HG03469 (cell line): ENCODE measurements around the gene LOXHD1.

Experiments
- ATAC-seq: cut with Tn5 transposase; IDR thresholded peaks from one replicate; pipeline ENCODE4 v1.9.1; 2021; ENCODE audit warnings: mild to moderate bottlenecking, moderate library complexity, moderate number of reproducible peaks; ENCODE audit not compliant: unreplicated experiment

Gene LOXHD1

DNA sequence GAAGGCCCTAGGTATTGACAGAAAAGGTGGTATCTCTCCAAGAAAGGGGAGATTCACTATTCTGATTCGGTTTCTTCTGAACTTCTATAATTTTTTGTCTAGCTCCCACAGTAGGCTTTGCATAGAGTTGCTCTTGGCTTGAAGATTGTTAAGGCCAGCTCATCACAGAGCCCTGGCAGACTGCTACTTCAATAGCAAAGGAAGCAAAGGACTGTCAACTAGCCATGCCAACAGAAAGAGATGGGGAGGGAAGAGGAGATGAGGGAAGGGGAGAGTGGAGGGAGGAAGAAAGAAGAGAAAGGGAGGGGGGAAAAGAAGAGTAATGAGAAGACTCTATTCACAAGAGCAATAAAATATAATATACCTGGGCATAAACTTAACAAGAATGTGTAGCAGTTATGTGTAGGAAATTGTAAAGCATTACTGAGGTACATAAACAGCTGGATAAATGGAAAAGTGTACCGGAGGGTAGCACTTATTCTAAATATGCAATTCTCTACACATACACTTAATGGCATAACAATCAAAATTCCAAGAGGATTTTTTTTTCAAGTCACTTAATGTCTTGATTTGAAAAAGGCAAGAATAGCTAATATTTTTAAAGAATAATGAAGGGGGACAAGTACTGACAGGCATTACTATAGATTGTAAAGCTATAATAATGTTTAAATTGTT lies 102.5 kb downstream of the LOXHD1 start:
- ATAC-seq = no peak

DNA sequence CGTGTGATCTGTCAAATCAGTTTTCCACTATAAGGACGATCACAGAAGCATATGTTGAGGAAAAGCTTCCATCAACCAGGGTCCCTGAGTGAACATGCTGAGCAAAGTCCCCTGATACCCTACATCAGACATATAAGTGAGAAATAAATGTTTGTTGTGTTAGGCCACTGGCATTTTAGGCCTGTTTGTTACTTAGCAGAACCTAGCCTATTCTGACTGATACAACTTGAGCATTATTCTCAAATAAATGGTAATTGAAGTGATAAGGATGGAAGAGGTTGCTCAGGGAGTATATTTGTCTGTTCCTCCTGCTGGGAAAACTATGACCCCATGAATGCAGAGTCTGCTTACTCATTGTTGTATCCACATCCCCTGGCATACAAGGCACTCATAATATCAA lies 106.4 kb downstream of the LOXHD1 start:
- ATAC-seq = no peak

DNA sequence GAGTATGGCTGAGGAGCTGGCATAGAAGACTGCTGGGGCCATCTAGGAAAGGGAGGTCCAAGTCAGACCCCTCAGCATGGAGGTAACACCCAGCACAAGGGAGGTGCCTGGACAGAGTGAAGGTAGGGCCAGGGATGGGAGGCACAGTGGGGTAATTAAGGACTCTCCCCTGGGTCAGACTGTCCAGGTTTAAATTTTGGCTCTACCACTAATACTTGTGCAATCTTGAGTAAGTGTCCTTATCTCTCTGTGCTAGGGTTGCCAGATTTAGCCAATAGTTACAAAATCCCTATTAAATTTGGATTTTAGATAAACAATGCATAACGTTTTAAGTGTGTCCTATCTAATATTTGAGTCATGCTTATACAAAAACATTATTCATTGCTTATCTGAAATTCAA lies 109.5 kb downstream of the LOXHD1 start:
- no peak for ATAC-seq

DNA sequence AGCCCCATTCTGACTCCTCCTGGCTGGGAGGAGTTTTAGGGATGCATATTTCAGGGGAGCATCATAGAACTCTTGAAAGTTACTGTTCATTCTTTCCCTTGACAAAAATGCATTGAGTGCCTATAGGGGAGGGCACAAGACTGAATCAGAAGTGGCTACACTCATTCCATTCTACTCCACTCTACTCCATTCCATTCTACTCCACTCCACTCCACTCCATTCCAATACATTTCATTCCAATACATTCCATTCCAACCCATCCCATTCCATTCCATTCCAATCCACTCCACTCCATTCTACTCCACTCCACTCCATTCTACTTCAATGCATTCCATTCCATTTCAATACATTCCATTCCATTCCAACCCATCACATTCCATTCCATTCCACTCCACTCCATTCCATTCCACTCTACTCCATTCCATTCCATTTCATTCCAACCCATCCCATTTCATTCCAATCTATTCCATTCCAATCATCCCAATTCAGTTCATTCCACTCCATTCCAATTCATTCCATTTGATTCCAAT lies 110.8 kb downstream of the LOXHD1 start:
- no peak for ATAC-seq

DNA sequence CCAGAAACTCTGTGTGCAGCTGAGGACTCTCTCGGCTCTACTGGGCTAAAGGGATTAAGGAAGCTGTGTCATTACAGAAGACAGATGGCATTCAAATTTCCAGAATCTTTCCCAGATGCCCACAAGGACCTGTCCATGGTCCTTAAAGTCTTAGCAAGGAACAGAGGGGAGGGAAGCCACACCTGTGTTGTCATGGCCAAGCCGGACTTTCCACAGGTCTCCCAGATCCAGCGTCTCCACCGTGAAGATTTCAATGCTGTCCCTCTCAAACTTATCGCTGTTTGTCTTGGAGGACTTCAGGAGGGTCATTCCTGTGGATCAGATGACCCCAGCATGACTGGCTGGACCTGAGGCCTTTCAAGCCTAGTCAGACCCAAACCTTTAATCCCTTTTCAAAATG lies 114.5 kb downstream of the LOXHD1 start:
- no peak for ATAC-seq

DNA sequence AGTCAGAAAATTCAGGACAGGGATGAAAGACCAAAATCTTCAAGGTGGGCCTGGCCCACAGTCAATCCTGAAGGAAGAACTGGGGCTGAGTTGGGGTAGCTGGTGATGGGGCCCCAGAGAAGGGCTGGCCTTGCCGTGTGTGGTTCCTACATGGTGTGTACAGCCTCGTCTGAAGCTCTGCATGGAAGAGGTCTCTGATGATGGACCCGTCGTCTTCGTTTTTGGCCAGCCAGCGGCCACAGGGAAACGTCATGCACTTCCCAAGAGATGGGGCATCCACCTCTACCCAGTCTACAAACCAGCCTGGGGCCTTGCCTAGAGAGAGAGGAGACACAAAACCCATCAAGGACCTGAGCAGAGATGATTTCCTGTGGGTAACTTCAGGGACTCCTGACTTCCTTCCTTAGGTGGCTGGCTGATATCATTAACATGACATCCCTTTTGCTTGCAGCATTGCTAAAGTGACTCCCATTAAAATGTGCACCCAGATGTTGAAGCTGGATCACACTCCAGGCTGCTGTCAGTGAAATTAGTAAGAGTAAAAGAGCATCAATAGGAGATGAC lies 115.3 kb downstream of the LOXHD1 start:
- ATAC-seq = no peak

DNA sequence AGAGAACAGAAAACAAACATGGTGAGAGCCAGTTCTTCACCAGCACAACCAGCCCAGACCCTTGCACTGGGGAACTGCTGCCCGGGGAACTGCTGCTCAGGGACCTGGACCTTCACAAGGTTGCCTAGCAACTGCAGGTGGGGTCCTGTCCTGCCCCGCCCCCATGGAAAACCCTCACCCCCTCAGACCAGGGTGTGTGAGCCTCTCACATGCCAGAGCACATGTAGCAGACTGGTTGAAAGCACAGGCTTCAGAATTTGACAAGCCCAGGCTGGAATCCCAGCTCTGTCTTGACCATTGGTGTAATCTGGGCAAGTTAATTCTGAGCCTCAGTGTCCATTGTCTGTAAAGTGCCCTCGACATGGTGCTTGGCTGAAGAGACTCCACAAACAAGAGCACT lies 118.6 kb downstream of the LOXHD1 start:
- no peak for ATAC-seq

DNA sequence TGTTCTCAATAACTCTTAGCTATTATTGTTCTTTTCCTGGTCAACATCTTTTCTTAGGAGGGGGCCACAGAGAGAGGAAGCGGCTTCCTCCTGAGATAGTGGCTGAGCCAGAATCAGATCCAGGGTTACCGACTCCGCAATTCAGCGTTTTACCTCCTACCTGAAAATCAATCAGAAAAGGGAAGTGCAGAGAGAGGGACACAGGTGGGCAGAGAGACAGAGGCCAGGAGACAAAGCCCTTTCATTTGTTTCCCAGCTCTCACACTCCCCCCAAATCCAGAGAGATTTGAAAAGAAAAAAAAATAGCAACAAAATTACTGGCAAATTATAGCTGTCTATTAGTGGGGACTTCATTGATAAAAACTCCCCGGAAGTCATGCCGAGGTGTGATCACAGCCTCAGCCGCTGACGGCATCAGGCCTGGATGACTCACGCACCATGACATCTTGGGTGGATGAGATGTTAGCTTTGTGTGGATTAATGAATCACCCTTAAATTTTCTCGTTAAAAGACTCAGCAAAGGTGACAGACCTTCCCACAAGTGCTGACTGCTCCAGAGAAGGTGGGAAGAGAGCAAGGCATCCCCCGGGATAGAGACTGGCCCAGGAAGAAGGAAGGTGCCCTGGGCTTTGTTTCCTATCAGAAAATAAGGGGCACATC lies 120.7 kb downstream of the LOXHD1 start:
- ATAC-seq = no peak

DNA sequence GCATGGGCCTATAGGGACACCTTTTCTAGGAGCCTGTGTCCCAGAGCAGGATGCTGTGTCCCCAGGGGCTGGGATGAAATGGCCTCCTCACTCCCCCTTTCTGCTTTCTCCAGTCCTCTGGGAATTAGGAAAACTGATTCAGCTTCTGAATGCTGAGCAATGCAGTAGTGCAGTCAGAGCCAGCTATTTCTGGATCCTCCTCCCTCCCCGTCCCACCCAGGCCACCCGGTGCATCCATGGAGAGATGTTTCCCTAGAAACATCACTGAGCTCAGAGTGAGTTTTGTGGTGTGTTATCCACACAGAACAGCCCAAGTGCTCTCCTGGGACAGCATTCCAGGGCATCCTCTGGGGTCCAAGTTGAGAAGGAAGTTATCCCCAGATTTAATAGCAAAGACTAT lies 125.5 kb downstream of the LOXHD1 start:
- ATAC-seq = no peak

DNA sequence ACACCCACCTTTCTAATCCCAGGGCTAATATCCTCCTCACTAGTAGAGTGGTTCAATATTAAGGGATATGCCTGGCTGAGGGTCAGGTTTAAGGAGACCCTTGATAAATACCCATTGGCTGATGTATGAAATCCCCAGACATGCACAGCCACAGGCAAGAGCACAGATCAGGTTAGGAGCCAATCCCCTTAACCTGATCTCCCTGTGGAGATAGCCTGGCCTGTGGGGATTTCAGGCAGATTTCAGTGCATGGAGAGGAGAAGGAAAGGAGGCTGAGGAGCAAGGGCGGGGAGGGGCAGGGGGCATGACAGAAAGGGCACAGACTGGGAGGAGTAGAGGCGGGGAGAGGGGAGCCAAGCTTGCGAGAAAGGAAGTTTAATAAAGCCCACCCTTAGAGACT lies 129.0 kb downstream of the LOXHD1 start:
- ATAC-seq = no peak

DNA sequence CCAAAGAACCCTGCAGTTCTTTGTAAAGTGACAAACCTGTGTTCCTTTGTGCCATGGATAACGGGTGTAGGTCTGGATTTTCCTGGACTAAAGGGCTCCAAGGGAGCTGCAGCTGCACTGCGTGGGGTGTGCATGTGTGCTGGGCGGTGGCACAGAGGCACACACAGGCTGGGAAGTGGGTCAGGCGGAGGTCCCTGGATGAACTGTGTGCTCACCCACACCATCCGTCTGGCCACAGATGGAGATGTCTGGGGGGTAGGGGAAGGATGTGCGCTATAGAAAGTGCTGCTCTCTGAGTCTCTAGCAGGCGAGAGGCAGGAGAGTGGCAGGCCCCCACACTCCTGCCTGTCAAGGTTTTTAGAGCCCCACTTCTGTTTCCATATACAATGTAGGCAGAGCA lies 137.2 kb downstream of the LOXHD1 start:
- no peak for ATAC-seq

DNA sequence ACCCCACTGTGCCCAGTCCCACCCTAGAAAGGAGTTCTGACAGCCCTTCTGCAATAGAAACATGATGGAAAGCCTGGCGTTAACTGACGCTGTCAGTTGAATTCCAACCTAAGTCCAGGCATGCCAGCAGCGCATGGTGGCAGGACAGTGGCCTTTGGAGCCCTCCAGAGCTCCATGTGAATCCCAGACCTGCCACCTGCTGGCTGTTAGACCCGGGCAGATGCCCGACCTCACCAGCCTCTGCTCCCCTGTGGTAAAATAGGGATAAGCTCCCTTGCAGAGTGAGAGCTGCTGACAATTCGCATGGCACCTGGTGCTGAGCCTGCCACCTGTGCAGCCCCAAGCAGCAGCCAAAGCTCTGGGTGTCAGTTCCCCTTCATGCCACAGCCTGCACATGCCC lies 138.6 kb downstream of the LOXHD1 start:
- ATAC-seq = no peak

DNA sequence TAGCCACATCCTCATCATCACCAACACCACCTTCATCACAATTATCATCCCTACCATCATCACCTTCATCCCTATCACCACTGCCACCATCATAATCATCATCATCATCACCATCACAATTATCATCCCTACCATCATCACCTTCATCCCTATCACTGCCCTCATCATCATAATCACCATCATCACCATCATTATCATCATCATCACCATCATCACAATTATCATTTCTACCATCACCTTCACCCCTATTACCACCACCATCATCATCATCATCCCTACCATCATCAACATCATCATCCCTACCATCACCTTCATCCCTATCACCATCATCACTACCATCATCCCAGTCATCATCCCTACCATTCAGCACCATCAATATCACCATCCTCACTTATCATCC lies 140.5 kb downstream of the LOXHD1 start:
- no peak for ATAC-seq

DNA sequence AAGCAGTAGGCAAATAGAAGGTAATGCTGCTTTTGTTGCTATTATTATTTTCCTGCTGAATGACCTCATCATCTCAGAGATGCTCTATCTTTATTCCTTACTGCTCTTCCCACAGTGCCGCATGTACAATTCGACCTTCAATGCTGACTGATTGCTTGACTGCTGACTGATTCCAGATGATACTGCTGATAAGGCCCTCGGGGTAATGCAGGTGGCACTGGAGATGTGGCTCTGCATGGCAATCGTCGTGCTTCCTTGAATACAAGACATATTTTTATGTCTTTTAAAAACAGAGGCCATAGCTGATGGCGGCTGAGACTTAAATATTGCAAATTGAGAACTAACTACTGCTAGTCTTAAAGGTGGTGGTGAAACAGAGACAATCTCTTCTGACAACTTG lies 146.6 kb downstream of the LOXHD1 start:
- ATAC-seq = no peak

DNA sequence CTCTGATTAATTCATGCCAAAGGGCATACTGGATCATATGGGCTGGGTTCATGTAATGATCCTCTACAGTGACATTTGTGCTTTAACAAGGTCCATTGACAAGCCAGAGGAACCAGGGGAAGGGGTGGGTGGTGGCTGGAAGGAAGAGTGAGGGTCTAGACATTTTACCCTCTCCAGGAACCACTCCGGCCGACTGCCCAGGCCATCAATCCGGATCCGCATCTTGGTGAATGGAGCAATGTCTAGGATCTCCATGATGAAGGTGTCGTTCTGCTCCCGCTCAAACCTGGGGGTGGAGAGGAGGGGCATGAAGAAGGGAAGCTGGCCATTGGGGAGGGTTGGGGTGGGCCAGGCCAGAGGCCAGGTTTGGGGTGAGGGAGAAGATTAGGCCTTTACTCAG lies 147.5 kb downstream of the LOXHD1 start:
- no peak for ATAC-seq

DNA sequence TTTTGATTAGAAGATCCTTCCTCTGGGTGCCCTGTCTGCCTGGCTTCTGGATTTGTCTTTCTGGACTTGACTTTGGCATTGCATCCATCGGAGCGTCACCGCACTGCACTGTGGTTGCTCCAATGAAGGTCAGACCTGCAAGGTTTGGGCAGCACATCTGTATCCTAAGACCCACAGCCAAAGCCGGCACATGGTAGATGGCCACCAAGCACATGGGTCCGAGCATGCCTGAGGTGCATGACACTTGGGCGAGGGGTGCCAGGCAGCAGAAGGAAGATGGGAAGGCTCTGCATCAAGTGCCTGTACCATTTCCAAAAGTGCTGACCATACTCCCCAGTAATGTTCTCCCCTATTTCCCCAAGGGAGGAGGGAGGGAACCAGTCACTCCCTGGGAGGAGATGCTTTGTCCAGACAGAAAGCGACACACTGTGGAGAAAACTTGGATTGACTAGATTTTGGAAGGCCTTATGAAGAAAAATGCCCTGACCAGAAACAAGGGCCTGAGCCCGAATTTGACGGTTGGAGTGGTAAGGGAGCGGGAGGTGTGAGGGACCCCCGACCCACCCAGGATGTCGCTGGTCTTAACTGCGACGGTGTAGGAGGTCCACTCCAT lies 149.9 kb downstream of the LOXHD1 start:
- ATAC-seq = no peak

DNA sequence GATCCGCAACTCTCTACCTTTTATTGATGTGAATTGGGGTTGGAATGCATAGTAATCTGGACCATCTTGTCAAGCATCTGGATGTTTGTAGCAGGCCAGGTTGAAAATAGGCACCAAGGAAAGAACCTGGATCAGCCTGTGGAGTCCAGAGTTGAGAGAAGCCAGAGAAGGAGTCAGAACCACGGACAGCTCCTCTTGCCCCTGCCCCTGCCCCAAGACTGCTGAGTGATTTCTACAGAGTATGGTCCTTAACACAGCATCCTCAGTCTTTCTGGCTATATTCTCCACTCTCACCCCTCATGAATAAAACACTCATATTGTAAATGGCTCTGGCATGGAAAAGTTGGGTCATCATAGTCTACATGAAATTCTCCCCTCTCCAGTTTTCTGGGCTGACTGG lies 154.6 kb downstream of the LOXHD1 start:
- no peak for ATAC-seq

DNA sequence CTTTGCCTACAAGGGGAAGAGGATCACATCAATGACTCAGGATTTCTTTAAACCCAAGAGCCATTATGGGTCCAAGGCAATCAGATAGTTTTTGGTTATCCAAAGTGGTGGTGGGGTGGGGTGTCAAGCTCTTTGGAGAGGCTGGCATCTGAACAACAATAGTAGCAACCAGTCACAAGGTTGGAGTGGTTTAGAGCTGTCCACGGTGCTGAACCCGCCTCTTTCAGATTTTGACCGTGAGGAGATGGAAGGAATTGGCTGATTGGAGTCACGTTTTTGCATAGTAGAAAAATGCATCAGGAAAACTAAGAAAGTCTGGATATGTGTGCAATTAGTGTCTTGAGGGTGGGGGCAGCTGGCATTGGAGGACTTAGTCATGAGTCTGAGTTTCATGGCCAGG lies 159.9 kb downstream of the LOXHD1 start:
- ATAC-seq = no peak

DNA sequence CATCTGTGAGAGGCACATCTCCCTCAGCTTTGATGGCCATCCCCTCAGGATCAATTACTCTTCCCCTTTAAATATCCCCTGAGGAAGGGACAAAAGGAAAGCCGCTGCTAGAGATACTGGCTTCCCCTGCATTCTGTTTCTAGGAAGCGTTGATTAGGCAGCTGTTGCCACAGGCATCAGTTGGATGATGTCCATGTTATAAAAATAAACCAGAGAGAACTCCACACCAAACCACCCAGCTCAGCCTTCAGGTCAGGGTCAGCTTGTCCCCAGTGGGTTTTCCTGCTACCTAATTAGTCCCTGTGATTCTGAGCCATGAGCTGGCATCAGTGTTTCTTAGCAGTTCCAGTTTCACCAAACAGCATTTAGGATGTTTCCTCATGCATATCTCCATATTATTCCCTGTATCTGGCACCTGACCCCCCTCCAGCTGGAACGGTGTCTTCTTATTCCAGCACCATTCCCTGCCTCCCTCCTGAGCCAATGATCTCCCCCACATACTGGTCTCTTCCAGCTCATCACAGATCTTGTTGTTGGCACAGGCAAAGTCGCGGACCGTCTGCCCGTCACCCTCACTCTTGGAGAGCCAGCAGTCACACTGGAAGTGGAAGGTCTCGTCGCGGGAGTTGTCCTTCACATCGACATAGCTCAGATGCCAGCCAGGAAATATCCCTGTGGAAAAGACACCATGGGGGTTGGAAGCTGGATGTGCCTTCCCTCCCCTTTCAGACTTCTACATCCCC lies 168.4 kb downstream of the LOXHD1 start:
- no peak for ATAC-seq

DNA sequence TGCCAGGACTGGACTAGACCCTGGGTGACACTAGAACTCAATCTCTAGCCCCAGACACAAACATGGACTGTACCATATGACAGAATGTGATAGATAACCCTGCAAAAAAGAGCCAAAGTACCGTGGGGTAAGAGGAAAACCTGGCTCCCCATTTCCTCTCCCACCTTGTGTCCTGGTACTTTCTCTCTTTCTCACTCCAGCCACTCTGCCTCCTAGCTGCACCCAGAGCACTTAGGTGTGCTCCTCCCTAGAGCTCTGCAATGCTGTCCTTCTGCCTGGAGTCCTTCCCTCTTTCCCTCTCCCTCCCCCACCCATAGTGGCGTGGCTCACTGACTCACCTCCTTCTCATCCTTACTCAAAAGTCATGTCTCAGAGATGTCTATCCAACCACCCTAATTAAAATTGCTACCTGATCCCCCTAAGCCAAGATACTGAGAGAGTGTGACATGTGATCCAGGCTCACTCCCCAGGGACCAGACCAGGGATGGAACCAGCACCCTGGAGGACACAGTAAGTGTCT lies 171.3 kb downstream of the LOXHD1 start:
- ATAC-seq = no peak

DNA sequence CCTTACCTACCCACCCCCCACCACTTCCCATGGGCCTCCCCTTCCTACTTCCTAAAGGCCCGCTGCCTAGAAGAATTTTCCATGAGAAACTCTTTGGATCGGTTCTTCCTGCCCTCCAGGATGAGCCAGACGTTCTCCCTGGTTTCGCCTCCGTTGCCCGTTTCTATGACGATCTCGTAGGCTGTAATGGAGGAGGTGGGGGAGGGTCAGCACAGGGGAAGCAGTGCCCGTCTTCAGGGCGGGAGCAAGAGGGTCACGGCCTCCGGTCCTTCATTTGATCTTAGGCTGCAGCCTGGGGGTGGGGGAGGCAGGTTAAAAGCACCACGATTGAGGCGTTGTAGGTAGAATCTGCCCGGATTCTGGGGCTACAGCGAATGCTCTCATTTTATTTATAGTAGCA lies 172.0 kb downstream of the LOXHD1 start:
- no peak for ATAC-seq
